ENCODE data around the gene SCAPER.

DNA sequence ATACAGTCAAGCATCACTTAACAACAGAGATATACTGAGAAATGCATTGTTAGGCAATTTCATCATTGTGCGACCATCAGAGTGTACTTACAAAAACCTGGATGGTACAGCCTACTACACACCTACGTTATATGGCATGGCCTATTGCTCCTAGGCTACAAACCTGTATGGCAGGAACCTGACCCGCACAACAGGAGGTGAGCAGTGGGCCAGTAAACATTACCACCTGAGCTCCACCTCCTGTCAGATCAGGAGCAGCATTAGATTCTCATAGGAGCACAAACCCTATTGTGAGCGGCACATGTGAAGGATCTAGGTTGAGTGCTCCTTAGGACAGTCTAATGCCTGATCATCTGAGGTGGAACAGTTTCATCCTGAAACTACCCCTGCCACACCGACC, 89.7 kb downstream of the SCAPER start:
- no peak for TF ChIP-seq POLR2A (IDR thresholded peaks at IDR 0.05)
- TF ChIP-seq, protein P1, sequence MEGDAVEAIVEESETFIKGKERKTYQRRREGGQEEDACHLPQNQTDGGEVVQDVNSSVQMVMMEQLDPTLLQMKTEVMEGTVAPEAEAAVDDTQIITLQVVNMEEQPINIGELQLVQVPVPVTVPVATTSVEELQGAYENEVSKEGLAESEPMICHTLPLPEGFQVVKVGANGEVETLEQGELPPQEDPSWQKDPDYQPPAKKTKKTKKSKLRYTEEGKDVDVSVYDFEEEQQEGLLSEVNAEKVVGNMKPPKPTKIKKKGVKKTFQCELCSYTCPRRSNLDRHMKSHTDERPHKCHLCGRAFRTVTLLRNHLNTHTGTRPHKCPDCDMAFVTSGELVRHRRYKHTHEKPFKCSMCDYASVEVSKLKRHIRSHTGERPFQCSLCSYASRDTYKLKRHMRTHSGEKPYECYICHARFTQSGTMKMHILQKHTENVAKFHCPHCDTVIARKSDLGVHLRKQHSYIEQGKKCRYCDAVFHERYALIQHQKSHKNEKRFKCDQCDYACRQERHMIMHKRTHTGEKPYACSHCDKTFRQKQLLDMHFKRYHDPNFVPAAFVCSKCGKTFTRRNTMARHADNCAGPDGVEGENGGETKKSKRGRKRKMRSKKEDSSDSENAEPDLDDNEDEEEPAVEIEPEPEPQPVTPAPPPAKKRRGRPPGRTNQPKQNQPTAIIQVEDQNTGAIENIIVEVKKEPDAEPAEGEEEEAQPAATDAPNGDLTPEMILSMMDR (IDR thresholded peaks at IDR 0.05), result no peak

Measured in Peyer's patch (tissue), 4 donors.